ENCODE results near the gene RAB40B. TPM values are rescaled to one million over a fixed set of nuclear protein-coding genes. Genes with fewer than 3 reads are reported as not detected.
A peak's percentile ranks its signal among the peaks of the same experiment; 100 is the strongest.

RAB40B gene
- total RNA-seq, 3 donors from 2014 or later: 21.0 to 52.4 (median 23.9) TPM

GRCh38 chr17:82613283-82614094 is 85.0 kb downstream of the RAB40B start:
- Histone ChIP-seq H3K4me1 (ENCODE audit: low read depth) (no peaks in the 10 kb centered on the region), H3K36me3 (ENCODE audit: low read depth) (peaks cover 11% of the 10 kb centered on the region), H3K4me3 (no peak overlapping the region), H3K9me3 (no peaks in the 10 kb centered on the region)
- intact Hi-C loops (cut with DNase I, micrococcal nuclease): no loop called here
- peak; percentile 35 for ATAC-seq
- no peak for DNase-seq
- no peak for TF ChIP-seq CTCF (IDR thresholded peaks at IDR 0.05)

GRCh38 chr17:82611140-82612058 is 87.1 kb downstream of the RAB40B start:
- Histone ChIP-seq H3K4me3 (no peak overlapping the region), H3K36me3 (ENCODE audit: low read depth) (peaks cover 9% of the 10 kb centered on the region), H3K4me1 (ENCODE audit: low read depth) (no peaks in the 10 kb centered on the region), H3K9me3 (no peaks in the 10 kb centered on the region)
- TF ChIP-seq CTCF (IDR thresholded peaks at IDR 0.05): no peak
- DNase-seq: no peak
- no peak for ATAC-seq
- intact Hi-C loops (cut with DNase I, micrococcal nuclease): no loop called here

GRCh38 chr17:82609655-82610054 is 88.8 kb downstream of the RAB40B start:
- no peaks in the 10 kb centered on the region for H3K36me3 ChIP-seq (ENCODE audit: low read depth)
- DNase-seq (no peak), ATAC-seq (no peak)
- intact Hi-C loops (cut with DNase I, micrococcal nuclease): no loop called here
- H3K9me3 ChIP-seq: no peaks in the 10 kb centered on the region
- peaks cover 2% of the 10 kb centered on the region for H3K4me1 ChIP-seq (ENCODE audit: low read depth)
- TF ChIP-seq CTCF (IDR thresholded peaks at IDR 0.05): no peak
- H3K4me3 ChIP-seq: no peak overlapping the region

GRCh38 chr17:82608816-82609215 is 89.7 kb downstream of the RAB40B start:
- TF ChIP-seq CTCF (IDR thresholded peaks at IDR 0.05): no peak
- no peak for DNase-seq
- H3K4me3 ChIP-seq: no peak overlapping the region
- ATAC-seq: no peak
- no peaks in the 10 kb centered on the region for H3K9me3 ChIP-seq
- no peaks in the 10 kb centered on the region for H3K36me3 ChIP-seq (ENCODE audit: low read depth)
- peaks cover 3% of the 10 kb centered on the region for H3K4me1 ChIP-seq (ENCODE audit: low read depth)
- intact Hi-C loops (cut with DNase I, micrococcal nuclease): no loop called here

GRCh38 chr17:82605939-82606600 is 92.4 kb downstream of the RAB40B start:
- no peak overlapping the region for H3K4me3 ChIP-seq
- peaks cover 10% of the 10 kb centered on the region for H3K4me1 ChIP-seq (ENCODE audit: low read depth)
- TF ChIP-seq CTCF (IDR thresholded peaks at IDR 0.05): no peak
- H3K36me3 ChIP-seq (ENCODE audit: low read depth): peaks cover 6% of the 10 kb centered on the region
- ATAC-seq (no peak), DNase-seq (no peak)
- no peaks in the 10 kb centered on the region for H3K9me3 ChIP-seq
- intact Hi-C loops (cut with DNase I, micrococcal nuclease): no loop called here

Data from mucosa of descending colon (tissue), 3 donors.